Effector CD8-positive, alpha-beta T cell (primary cell): Measurements from ENCODE around the gene HBP1.
"Not testable (repeated sequence)": the region's sequence is repeated elsewhere in the genome, so short reads cannot be mapped to it uniquely, and the experiment has no call there.

Experiments
- DNase-seq: peaks from one replicate; lab custom pipeline; 2025; lab: John Stamatoyannopoulos, UW

The HBP1 gene

DNA sequence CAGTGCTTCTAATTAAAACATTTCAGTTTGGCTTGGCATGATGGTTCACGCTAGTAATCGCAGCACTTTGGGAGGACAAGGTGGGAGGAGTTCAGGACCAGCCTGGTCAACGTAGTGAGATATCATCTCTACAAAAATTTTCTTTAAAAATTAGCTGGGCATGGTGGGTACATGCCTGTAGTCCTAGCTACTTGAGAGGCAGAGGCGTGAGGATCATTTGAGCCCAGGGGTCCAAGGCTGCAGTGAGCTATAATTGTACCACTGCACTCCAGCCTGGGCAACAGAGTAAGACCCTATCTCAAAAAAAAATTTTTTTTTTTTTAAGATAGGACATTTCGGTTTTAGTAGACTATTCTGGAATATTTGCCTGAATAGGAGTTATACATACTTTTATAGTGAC, 12.4 kb downstream of the HBP1 start:
- no peak for DNase-seq

DNA sequence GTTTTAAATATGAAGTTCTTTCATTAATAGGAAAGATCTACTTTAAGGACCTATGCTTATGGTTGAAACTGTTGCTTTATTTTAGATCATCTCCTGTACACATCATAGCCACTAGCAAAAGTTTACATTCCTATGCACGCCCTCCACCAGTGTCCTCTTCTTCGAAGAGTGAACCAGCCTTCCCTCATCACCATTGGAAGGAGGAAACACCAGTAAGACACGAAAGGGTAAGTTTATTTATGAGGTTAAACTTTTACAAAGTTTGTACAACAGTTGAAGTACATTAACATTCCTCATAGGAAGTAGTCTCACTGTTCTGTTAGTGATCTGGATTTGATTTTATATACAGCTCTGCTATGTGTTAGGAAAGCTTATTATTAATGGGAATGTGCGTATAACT, 16.9 kb downstream of the HBP1 start:
- no peak for DNase-seq

DNA sequence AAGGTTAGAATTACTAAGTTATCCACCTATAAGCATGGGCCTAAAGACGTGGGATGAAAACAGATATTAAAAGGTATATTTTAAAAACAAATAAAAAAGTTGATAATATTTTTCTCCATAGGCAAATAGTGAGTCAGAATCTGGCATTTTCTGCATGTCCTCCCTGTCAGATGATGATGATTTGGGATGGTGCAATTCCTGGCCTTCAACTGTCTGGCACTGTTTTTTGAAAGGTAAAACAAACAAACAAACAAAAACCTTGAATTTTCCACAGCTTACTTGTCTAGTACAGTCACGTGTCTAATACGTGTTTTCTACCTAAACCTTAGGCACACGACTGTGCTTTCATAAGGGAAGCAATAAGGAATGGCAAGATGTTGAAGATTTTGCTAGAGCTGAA, 17.4 kb downstream of the HBP1 start:
- DNase-seq, result no peak

DNA sequence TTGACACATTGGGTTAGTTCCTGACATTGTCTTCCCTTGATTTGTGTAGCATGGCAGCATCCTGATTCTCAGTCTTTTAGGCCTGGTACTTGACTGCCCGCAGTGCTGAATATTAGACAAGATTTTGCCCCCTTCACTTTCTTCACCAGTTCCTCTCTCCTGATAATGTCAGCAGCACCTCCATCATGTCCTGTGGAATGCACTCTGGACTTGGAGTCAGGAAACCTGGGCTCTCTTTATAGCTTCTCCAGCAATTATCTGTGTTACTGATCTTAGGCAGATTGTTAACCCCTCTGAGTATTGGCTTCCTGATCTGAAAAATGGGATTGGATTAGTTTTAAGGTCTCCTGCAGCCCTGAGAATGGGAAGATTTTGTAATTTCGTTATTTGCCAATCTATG, 19.0 kb downstream of the HBP1 start:
- DNase-seq, result no peak

DNA sequence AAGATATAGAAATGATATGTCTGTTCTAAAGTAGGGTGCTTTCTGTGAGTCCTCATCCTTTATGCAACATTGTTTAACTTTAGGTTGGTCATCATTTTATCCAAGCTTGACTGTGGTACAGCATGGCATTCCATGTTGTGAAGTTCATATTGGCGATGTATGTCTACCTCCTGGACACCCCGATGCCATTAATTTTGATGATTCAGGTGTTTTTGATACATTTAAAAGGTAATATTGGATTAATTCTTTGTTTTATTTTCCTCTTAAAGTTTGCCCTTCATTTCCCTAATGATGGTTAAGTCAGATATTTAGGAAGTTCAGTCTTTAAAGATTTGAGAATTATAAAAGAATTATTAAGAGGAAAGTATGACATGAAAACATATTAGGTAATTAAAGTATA, 21.3 kb downstream of the HBP1 start:
- no peak for DNase-seq

DNA sequence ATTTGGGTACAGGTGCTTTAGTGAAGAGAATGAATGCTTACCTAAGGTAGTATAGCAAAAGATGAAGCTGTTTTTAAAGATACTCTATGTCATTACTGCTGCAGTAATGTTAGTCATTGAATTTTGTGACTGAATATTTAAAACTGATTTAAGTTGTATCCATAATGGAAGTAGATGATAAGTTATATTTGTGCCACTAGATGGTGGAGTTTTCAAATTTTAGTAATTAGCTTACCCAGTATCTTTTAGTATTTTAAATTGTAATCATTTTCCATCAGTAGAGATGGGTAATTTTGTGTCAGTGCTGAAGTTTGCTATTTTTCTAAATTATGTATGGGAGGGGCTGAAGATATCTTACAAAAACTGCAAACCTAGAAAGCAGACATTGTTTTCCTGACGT, 25.2 kb downstream of the HBP1 start:
- no peak for DNase-seq

DNA sequence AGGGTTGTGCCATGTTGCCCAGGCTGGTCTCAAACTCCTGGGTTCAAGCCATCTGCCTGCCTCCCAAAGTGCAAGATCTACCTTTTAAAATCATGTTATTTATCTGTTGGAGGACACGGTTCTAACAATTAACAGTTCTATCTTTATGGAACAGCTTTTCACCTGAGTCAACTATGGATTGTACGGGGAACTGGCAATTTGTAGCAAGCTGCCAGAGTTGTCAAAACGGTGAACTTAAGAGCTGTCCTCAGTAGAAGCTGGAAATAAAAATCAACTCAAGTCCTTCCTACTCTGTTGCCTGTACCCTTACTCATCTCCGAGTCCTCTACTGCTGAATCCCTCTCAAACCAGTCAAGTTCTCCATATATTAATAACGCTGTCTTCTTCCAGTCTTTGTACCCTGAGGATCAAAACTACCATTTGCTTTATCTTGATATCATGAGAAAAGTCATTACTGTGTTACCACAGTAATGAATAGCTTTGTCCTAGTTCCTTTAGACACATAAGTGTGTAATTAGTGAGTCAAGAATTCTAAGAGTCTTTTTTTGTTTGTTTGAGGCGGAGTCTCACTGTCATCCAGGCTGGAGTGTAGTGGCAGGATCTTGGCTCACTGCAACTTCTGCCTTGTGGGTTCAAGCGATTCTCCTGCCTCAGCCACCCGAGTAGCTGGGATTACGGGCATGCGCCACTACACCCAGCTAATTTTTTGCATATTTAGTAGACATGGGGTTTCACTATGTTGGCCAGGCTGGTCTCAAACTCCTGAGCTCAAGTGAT, 28.2 kb downstream of the HBP1 start:
- DNase-seq, result no peak

DNA sequence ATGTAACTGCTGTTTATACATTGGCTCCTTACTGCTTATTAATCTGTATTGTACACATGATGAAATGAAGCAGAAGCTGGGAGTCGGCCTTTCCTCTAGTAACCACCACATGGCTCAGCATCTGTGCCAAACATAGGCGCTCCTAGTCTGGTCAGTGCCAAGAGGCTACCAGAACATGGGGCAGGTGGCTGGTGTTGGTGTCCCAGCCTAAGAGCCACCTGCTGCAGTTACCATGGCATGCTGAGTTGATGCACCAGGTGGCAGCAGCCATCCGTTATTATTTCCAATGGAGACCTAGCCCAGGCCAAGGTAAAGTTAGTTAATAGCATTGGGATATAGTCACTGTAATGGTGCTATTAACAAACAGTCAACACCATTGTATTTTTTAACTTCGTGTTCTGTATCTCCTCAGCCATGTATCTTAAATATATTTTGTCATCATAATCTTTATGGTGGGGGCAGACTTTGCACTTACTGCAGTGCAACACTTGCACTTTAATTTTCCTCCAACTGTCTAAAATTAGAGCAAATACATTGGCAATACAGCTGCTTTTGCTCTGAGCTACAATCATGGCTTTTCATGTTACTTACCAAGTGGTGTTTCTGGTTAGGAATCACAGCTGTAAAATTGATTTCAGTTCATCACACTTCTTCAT, 33.1 kb downstream of the HBP1 start:
- no peak for DNase-seq

DNA sequence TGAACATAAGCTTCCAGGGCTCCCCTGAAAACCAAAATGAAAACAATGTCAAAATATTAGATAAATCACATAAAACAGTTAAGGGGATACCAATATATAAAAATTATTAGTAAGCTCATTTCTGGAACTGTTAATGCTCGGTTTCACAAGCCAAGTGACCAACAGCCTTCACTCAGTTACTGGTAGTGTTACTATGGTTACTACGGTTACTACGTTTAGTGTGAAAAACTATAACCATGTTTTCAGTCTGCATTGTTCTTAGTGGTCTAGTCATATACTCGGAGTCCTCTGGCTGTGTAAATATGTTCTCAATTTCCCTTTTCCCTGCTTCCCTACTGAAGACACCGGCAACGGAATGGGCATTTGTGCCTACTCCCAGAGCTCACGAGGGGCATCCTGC, 34.8 kb downstream of the HBP1 start:
- no peak for DNase-seq

DNA sequence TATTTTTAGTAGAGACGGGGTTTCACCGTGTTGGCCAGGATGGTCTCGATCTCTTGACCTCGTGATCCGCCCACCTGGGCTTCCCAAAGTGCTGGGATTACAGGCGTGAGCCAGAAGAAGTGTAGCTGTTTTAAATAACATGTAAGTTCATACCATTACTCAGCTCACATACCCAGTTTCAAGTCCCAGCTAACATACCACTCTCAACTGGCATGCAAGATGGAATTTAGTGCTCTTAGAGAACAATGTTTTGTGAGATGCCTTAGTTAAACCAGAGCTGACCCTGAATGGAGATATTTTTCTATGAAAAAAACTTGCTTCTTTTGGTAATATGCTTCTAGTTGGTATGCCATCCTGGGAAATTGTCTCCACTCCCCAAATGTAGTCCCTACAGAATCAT, 37.3 kb downstream of the HBP1 start:
- DNase-seq, result no peak

DNA sequence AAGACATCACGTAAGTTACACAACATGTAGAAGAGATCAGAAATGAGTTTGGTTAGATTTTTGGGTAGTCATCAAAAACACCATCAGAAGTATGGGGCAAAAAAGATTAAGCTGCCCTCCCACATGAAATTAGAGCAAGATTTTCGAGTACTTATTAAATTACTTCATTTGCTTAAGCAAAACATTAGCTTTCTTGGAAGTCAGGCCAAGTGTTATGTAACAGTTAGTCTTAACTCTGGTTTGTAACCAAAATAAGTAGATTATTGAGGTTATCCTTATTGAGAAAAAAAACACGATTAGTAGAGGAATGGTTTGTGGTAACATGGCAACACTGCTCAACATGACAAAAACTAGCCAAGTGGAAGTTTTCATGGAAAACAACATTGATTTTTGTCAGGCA, 37.9 kb downstream of the HBP1 start:
- no peak for DNase-seq

DNA sequence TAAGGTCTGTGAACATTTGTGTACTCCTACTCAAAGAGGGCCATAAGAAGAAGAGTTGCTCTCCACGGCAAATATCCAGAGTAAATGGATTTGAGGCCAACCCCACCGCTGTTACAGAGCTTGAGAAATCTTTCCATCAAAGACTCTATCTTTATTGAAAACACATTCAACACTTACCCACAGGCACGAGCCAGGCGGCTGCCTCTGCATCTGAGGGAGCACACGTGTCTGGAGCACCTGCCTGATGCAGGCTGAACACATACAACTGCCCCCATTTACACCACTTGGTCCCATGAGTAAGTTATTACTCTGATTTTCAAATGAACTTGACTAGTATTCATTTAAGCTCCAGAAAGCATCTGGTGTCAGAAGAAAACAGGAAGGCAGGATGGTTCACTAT, 38.7 kb downstream of the HBP1 start:
- no peak for DNase-seq

DNA sequence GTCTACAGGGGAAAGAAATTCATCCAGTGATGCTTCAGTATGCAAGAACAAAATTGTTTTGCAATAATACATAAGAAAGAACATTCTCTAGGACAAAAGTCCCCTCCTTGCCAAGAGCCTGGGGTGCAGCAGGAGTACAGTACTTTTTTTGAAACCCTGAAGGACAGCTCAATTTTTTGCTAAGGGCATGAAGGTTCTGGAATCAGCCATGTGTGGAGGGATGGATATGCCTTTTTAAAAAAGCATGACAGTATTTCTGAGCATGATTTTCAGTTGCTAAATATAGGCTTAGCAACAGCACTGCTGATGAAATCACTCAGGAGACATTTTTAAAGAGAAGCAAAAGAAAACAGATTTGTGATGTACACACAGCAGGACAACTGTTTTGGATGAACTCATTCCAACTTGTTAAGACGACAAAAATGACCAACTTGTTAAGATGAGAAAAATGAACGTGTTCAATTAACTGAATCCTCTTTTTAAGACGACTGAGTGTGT, 39.3 kb downstream of the HBP1 start:
- DNase-seq, result no peak

DNA sequence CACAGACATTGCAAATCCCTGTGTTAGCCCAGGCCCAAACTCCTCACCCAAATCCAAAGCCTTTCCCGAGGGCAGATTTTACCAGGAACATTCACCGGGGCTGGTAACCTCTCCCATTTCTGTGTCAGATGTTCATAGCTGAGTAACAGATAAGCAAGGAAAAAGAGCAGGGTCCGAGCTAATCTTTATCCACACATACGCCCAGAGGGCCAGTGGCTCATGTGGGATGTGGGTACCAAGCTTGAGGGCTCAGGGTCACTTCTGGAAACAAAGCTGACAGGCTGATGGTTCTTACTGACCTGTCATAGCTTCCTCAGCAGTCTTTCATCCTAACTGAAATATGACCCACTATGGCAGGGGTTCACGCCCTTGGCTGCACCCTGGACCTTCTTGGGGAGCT, 39.8 kb downstream of the HBP1 start:
- DNase-seq, result no peak

DNA sequence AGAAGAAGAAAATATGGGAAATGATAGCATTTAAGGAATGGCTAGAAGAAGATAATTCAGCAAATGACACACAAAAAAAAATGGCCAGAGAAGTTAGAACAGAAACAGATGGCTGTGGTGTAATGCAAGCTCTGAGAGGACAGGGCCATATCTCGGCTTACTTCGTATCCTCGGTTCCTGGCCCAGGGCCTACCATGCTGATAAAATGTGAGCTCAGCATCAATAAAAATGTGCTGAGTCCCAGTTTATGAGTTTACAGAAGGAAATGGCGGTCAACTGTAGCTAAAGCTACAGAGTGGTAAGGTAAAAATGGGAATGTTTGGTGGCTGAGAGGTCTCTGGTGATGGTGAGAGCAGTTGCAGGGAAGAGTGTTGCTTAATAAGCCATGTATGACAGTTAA, 40.8 kb downstream of the HBP1 start:
- DNase-seq, result no peak

DNA sequence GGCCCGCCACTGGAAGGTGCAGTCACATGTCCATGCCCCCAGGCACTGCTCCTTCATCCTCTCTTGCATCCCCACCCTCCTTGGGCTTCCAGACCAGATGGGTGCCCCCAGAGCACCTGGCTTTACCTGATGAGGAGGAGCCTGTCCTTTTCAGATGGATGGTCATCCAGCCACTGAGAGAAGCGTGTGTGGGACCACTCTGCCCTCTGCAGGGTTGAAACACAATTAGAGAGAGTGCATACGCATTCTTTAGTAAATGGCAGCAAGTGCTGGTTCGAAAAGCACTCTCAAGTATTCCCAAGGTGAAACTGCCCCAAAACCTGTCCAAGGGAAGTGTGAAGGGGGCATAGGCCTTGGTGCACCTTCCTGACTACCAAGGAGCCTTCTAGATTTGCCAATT, 41.6 kb downstream of the HBP1 start:
- no peak for DNase-seq

DNA sequence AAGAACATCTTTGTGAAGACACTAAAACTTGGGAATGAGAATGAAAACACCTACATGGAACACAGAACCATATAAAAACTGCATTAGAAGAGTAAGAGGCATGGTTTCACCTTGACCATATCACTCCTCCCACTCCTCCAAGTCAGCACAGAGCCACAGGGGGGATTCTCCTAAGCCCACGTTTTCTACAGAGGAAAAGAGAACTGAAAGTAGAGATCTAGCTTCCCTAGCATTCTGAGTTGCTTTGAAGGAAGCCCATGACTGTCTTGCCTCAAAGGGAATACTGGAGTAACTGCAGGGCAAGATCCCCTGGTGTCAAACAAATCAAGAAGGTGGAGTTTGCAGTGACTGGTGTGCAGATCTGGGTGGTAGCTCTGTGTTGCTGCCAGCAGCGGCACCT, 43.9 kb downstream of the HBP1 start:
- no peak for DNase-seq

DNA sequence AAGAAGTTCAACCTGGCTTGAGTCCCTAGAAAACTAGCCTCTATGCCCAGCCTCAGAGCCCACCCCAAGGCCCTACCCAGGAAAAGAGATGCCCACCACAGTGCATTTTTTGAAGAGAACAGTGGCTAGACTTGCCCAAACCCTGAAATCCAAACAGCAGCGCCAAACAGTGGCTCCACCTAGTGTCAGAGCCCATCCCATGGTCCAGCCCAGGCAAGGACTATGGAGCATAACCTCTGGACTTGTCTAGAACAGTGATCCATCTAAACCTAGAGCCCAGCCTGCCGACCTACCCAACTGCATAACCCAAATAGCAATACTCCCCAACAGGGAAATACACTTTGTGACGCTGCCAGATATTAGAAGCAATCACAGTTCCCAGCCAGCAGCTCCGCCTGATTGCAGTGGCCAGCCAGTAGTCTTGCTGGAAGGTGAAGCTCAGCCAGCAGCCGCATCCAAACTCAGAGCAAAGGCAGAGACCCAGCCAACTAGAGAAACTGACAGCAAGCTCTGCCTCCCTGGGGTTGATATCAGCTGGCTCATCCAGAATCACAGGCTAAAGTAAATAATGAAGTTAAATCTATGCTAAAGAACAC, 44.5 kb downstream of the HBP1 start:
- no peak for DNase-seq

DNA sequence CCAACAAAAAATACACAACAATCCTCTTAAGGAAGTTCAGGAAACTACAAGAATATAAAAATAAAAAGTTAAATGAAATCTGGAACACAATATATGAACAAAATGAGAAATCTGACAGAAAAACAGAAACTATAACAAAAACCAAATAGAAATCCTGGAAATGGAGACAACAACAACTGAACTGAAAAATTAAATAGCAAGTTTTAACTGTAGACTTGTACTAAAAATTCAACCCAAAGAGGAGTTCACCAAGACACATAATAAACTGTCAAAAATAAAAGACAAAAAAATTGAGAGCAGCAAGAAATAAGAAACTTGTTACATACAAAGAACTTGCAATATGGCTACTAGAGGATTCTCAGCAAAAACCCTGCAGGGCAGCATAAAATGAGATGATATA, 45.1 kb downstream of the HBP1 start:
- no peak for DNase-seq

DNA sequence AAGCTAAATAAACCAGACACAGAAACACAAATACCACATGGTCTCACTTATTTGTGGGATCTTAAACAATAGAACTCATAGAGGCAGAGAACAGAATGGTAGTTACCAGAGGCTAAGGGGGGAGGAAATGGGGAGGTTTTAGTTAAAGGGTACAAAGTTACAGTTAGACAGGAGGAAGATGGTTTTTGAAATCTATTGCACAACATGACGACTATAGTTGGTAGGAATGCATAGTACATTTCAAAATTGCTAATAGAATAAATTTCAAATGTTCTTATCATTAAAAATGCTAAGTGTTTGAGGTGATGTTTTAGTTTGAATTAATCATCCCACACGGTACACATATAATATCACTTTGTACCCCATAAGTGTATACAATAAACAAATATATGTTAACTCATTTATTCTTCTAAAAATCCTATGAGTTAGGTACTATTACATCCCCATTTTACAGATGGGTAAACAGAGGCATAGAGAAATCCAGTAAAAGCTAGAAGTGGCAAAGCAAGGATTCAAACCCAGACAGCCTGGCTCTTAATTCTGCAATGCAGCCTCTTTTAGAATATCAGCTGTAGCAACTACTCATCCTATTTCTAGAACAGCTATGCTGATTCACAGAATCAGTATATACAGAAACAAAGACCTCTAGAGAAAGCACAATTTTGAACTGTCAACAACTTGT, 50.9 kb downstream of the HBP1 start:
- no peak for DNase-seq

DNA sequence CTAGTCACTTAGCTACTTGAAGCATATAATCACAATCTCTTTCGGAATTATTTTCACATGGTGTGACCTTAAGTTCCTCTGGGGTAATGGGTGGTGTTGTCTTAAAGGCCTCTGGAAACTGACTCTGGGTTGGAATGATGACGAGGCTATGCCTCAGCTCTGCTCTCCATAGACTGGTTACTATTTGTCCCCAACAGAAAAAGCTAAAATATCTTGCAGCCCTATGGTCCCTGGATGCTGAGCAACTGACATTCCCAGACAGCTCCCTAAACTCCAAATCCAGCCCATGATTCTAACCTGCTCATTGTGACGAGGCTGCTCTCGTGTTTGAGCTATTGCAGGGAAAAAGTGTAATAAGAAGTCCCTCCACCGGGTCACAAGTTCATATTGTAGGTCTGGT, 51.6 kb downstream of the HBP1 start:
- no peak for DNase-seq

DNA sequence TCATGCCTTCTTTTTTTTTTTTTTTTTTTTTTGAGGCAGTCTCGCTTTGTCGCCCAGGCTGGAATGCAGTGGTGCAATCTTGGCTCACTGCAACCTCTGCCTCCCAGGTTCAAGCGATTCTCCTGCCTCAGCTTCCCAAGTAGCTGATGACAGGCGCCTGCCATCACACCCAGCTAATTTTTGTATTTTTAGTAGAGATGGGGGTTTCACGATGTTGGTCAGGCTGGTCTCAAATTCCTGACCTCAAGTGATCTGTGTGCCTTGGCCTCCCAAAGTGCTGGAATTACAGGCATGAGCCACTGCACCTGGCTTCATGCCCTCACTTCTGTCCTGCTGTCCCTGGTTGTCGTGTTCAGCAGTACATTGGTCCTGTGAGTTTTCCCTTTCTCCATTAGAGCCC, 52.0 kb downstream of the HBP1 start:
- DNase-seq, result not testable (repeated sequence)
